ENCODE data around the gene DSTYK. TPM values are rescaled to one million over a fixed set of nuclear protein-coding genes. Genes with fewer than 3 reads are reported as not detected.
A peak's percentile ranks its signal among the peaks of the same experiment; 100 is the strongest.

The DSTYK gene
- total RNA-seq = 10 to 100 TPM; 10.9 to 11.9 TPM
- long read RNA-seq, donor 1, full-length matches to known transcripts = 4 of 18 reads
- long read RNA-seq, donor 1, partial matches to known transcripts = 2 of 18 reads
- long read RNA-seq, donor 1, other reads (novel, unspliced or antisense) = 12 of 18 reads
- long read RNA-seq, donor 2, full-length matches to known transcripts = 11 of 28 reads
- long read RNA-seq, donor 2, partial matches to known transcripts = 1 of 28 reads
- long read RNA-seq, donor 2, other reads (novel, unspliced or antisense) = 16 of 28 reads

- intact Hi-C loops (cut with DNase I) = no loop called here
These were observed at the start of gene DSTYK for GRCh38 chr1:205211169-205211838. Gene DSTYK (minus strand): TSS chr1:205211702. CDS start chr1:205211535, 167 bp downstream.

GRCh38 chr1:205259998-205260397 is 48.5 kb upstream of the DSTYK start:
- intact Hi-C loops (cut with DNase I) = loop anchor here (10.0 kb wide), 2 partner anchors 115 to 275 kb away; no protein-coding TSS in a partner anchor
- DNase-seq (ENCODE audit: low spot score) = no peak

More at GRCh38 chr1:205211169-205211838, at the start of gene DSTYK:
- peak; percentile 98 for DNase-seq (ENCODE audit: low spot score)

- DNase-seq (ENCODE audit: low spot score) = no peak
- intact Hi-C loops (cut with DNase I) = loop anchor here (10.0 kb wide), 2 partner anchors 115 to 275 kb away; no protein-coding TSS in a partner anchor
These were observed 47.9 kb upstream of the DSTYK start for GRCh38 chr1:205259324-205259832.

- intact Hi-C loops (cut with DNase I) = loop anchor here (10.0 kb wide), 2 partner anchors 114 to 274 kb away; no protein-coding TSS in a partner anchor
- no peak for DNase-seq (ENCODE audit: low spot score)
These were observed 47.2 kb upstream of the DSTYK start for GRCh38 chr1:205258719-205259118.

GRCh38 chr1:205258261-205258691 is 46.8 kb upstream of the DSTYK start:
- no peak for DNase-seq (ENCODE audit: low spot score)
- intact Hi-C loops (cut with DNase I) = loop anchor here (10.0 kb wide), 2 partner anchors 113 to 273 kb away; no protein-coding TSS in a partner anchor

- intact Hi-C loops (cut with DNase I) = loop anchor here (10.0 kb wide), 2 partner anchors 113 to 273 kb away; no protein-coding TSS in a partner anchor
- DNase-seq (ENCODE audit: low spot score) = no peak
These were observed 46.2 kb upstream of the DSTYK start for GRCh38 chr1:205257735-205258134.

- intact Hi-C loops (cut with DNase I) = loop anchor here (10.0 kb wide), 2 partner anchors 112 to 272 kb away; no protein-coding TSS in a partner anchor
- no peak for DNase-seq (ENCODE audit: low spot score)
These were observed 45.6 kb upstream of the DSTYK start for GRCh38 chr1:205256951-205257625.

GRCh38 chr1:205255941-205256780 is 44.7 kb upstream of the DSTYK start:
- intact Hi-C loops (cut with DNase I) = loop anchor here (10.0 kb wide), 2 partner anchors 111 to 271 kb away; no protein-coding TSS in a partner anchor
- peak; percentile 96 for DNase-seq (ENCODE audit: low spot score)

GRCh38 chr1:205251576-205251975 is 40.1 kb upstream of the DSTYK start:
- intact Hi-C loops (cut with DNase I) = loop anchor here (10.0 kb wide), 2 partner anchors 107 to 267 kb away; no protein-coding TSS in a partner anchor
- DNase-seq (ENCODE audit: low spot score) = no peak

- intact Hi-C loops (cut with DNase I) = loop anchor here (10.0 kb wide), 2 partner anchors 106 to 266 kb away; no protein-coding TSS in a partner anchor
- no peak for DNase-seq (ENCODE audit: low spot score)
These were observed 39.2 kb upstream of the DSTYK start for GRCh38 chr1:205250699-205251098.

GRCh38 chr1:205249651-205250050 is 38.1 kb upstream of the DSTYK start:
- no peak for DNase-seq (ENCODE audit: low spot score)
- intact Hi-C loops (cut with DNase I) = loop anchor here (10.0 kb wide), 2 partner anchors 105 to 265 kb away; no protein-coding TSS in a partner anchor

- intact Hi-C loops (cut with DNase I) = no loop called here
- DNase-seq (ENCODE audit: low spot score) = peak; percentile 85
These were observed 37.5 kb upstream of the DSTYK start for GRCh38 chr1:205248793-205249601.

- intact Hi-C loops (cut with DNase I) = no loop called here
- peak; percentile 66 for DNase-seq (ENCODE audit: low spot score)
These were observed 35.8 kb upstream of the DSTYK start for GRCh38 chr1:205247130-205247921.

- intact Hi-C loops (cut with DNase I) = no loop called here
- peak; percentile 37 for DNase-seq (ENCODE audit: low spot score)
These were observed 35.0 kb upstream of the DSTYK start for GRCh38 chr1:205246351-205247119.

- intact Hi-C loops (cut with DNase I) = no loop called here
- DNase-seq (ENCODE audit: low spot score) = no peak
These were observed 33.6 kb upstream of the DSTYK start for GRCh38 chr1:205245096-205245495.

GRCh38 chr1:205244384-205244783 is 32.9 kb upstream of the DSTYK start:
- no peak for DNase-seq (ENCODE audit: low spot score)
- intact Hi-C loops (cut with DNase I) = no loop called here

Data from posterior vena cava (tissue), 2 donors.